Left ventricle myocardium superior (tissue), 1 donor: Measurements from ENCODE around the gene FSD2. TPM values are rescaled to one million over a fixed set of nuclear protein-coding genes. Genes with fewer than 3 reads are reported as not detected.
"Not testable (repeated sequence)": the region's sequence is repeated elsewhere in the genome, so short reads cannot be mapped to it uniquely, and the experiment has no call there.

Experiments used
- ATAC-seq: fragments of 200-7000 bp; cut with Tn5 transposase; one replicate; pipeline ENCODE4 v1.9.1; 2020; ENCODE audit warnings: mild to moderate bottlenecking, moderate library complexity
- DNase-seq: peaks from one replicate; pipeline ENCODE4 v3.0.0-alpha.2; 2020
- intact Hi-C: fragments of 100-400 bp; cut with micrococcal nuclease; formaldehyde crosslinking; loops from one replicate; pipeline ENCODE4 v1.11.0; 2022
- total RNA-seq: library from RNA; stranded (reverse); fragmentation: NEBNext Ultra II Directional; extraction: Animal tissue kit (Norgen Biotek cat#: 25700); gene quantifications from one replicate; pipeline ENCODE4 v1.2.1, GENCODE V29; 2021
- donor health status: DM: no; HTN: yes; CAD: no; lungs with severe emphysema.

The FSD2 gene
- total RNA-seq, 1 donor from 2014 or later: 150 TPM

- intact Hi-C loops: no loop called here
- no peak for DNase-seq
- no peak for ATAC-seq
These were observed 96.8 kb downstream of the FSD2 start for GRCh38 chr15:82709081-82709420.

GRCh38 chr15:82705856-82706255 is 100.0 kb downstream of the FSD2 start:
- DNase-seq, intact Hi-C loops, ATAC-seq: not testable (repeated sequence)

Other genes starting within 250 kb of the FSD2 start
- 0.72 TPM for gene CPEB1, start 158.7 kb downstream of the FSD2 start, total RNA-seq
- gene AP3B2, start 96.2 kb downstream of the FSD2 start, total RNA-seq: 0.84 TPM
- 6.4 TPM for gene WHAMM, start 3.6 kb upstream of the FSD2 start, total RNA-seq
- 59.4 TPM for gene HOMER2, start 146.7 kb upstream of the FSD2 start, total RNA-seq
- 15.0 TPM for gene RAMAC, start 180.1 kb upstream of the FSD2 start, total RNA-seq
- 8.8 TPM for gene C15orf40, start 205.6 kb upstream of the FSD2 start, total RNA-seq